HG03469 (cell line): ENCODE results near the gene GGN.
"Not testable (repeated sequence)": the region's sequence is repeated elsewhere in the genome, so short reads cannot be mapped to it uniquely, and the experiment has no call there.

Experiments
- ATAC-seq: cut with Tn5 transposase; IDR thresholded peaks from one replicate; pipeline ENCODE4 v1.9.1; 2021; ENCODE audit warnings: mild to moderate bottlenecking, moderate library complexity, moderate number of reproducible peaks; ENCODE audit not compliant: unreplicated experiment

The GGN gene, protein sequence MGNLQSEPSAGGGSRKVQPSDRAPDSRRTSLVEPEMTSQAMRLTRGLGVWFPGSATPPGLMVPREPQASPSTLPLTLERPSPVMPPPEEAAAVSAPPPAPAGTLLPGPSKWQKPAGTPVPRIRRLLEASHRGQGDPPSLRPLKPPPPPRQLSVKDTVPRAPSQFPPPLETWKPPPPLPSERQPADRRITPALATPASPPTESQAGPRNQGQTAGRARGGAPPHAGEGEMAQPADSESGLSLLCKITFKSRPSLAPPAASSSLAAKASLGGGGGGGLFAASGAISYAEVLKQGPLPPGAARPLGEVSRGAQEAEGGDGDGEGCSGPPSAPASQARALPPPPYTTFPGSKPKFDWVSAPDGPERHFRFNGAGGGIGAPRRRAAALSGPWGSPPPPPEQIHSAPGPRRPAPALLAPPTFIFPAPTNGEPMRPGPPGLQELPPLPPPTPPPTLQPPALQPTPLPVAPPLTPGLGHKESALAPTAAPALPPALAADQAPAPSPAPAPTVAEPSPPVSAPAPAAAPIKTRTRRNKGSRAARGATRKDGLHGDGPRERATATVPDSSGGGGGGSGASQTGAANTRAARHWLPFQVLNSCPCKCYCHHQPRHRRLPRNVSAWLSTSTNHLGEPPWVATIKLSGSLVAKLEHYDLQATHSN

DNA sequence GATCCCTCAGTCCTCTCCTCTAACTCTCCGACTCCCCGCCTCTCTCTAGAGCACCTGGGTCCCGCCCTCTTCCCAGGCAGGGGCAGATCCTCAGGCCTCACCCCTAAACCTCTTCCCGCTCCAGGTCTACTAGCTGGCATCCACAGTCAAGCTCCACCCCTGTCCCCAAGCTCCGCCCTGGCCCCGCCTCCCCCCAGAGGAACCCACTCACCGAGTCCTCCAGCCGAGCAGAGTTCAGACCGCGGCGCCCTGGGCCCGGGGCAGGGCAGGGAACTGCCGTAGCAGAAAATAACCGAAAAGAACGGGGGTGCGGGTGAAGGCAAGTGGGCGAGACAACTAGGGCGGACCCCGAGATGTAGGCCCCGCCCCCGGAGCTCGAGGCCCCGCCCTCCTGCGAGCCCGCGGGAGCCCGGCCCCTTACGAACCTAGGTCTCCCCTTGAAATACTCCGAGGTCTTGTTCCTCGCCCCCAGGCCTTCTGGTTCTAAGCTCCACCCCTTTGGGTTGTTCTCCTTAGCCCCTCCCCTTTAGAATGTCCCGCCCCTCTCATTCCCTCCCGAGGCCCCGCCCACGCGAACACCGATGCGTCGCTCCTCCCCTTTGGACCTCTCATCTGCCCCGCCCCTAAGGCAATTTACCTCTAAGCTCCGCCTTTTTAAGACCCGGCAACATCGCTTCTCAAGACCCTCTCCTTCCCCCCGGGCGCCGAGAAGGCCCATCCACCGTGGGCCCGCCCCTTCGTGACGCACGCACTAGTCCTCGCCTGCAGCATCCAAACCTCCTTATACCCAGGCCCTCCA, at the start of gene GGN:
Gene GGN (minus strand): TSS at position 485 of the 799 bp plus-strand sequence. CDS start 773 bp downstream, outside the sequence.
- no peak for ATAC-seq

DNA sequence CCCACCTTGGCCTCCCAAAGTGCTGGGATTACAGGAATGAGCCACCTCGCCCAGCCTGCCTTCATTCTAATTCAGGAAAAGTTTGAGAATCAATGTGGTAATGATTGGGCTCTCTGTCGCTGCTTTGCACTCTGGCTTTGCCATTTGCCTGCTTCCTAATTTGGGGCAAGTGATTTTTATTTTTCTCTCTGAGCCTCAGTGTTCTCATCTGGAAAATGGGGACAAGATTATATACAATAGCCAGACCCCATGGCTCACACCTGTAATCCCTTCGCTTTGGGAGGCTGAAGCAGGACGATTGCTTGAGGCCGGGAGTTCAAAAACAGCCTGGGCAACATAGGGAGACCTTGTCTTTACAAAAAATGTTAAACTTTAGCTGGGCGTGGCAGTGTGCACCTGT, 49.5 kb upstream of the GGN start:
- no peak for ATAC-seq

DNA sequence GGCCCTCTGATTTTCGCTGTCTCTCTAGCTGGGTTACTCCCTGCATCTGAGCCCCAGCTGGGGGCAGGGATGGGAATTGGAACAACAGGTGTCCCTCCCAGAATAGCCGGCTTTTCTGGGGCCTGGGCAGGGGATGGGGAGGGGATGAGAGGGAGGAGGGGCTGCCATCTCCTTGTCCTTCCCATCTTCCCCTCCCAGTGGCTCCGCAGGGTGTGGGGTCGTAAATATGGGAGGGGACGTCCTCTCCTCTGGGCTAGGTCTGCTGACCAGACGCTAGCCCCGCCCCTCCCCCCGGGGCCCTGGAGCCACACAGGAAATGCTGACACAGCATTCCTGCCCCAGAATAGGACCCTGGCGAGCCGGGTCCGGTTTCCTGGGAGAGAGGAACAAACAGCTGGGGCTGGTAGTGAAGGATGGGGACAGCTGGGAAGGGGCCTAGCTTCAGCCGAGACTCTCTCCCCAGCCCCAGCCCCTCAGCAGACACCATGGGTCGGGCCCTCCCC, 46.8 kb upstream of the GGN start:
- no peak for ATAC-seq

DNA sequence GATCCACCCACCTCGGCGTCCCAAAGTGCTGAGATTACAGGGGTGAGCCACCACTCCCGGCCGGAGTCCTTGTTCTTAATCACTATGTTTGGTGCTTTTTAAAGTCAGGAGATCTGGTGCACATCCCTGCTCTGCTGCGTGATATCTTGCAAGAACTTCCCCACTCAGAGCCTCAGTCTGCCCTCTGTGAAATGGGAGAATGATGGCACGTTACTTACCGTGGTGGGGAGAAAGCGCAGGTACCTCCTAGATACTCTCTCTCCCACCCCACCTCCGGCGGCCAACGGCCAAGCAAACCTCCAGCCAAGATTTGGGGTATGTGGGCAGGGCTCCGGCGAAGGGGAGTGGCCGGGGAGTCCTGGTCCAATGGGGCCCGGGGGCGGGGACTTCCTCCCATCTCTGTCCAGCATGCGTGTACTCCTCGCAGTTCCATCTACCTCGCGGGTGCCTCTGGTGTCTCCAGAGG, 45.5 kb upstream of the GGN start, which contains the start of gene RYR1:
Gene RYR1 (plus strand): TSS at position 424 of the 466 bp plus-strand sequence. CDS start 139 bp downstream, outside the sequence.
- ATAC-seq, result no peak

DNA sequence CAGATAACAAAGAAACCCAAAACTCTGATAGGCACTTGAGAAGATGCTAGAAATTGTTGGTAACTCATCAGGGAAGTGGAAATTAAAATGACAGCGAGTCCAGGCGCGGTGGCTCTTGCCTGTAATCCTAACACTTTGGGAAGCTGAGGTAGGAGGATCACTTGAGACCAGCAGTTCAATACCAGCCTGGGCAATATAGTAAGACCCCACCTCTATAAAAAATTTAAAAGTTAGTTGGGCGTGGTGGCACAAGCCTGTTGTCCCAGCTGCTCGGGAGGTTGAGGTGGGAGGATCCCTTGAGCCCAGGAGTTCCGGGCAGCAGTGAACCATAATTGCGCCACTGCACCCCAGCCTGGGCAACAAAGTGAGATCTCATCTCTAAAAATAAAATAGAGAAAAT, 43.1 kb upstream of the GGN start:
- ATAC-seq, result no peak

DNA sequence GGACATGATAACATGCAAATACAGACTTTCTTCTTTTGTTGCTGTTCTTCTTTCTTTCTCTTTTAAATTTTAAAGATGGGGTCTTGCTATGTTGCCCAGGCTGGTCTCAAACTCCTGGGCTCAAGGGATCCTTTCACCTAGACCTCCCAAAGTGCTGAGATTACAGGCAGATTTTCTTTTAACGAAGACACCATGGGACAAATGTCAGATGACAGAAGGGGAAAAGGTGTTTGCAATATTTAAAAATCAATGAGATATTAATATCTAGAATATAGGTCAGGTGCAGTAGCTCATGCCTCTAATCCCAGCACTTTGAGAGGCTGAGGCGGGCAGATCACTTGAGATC, 42.0 kb upstream of the GGN start:
- no peak for ATAC-seq

DNA sequence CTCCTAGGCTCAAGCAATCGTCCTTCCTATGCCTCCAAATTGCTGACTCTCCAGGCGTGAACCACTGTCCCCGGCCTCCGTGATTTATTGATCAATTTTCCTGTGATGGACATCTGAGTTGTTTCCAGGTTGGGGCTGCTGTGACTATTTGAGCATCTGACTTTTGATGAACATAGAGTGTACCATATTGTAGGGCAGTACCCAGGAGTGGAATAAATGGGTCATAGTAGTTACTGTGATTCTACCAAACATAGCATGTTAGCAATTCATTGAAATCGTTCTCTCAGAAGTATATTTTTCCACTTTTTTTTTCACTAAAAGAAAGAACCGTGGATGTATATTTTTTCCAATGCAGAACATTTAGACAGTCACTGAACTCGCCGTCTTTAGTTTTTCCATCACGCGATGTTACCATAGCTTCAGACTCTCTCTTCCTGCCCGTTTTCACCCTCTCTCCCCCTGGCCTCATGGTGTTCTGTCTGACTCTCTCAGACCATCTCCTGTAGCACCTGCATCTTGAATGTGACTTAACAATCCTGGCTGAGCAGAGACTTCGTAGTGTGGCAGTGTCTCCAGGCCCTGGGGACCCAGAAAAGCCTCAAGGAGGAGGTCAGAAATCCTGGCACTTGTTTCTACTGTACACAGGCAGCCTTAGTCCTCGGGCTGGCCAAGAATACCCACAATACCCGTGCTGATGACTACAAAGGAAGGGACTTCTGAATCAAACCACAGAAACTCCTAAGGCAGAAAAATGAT, 41.4 kb upstream of the GGN start:
- ATAC-seq, result no peak

DNA sequence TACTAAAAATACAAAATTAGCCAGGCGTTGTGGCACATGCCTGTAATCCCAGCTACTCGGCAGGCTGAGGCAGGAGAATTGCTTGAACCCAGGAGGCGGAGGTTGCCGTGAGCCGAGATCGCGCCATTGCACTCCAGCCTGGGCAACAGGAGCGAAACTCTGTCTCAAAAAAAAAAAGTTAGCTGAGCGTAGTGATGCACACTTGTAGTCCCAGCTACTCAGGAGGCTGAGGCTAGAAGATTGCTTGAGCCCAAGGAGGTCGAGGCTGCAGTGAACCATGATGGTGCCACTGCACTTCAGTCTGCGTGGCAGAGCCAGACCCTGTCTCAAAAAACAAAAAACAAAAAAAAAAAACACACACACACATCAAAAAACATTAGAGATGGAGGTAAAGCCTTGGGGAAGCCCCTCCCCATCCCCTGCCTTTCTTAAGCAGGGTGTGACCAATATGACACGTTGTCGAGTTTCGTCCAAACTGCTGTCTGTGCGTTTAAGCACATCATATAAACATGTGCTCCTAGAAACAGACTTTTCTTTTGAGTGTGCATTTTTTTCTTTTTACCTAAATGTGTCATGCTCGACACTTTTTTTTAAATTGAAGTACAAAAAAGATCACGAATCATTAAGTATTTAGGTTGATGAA, 39.3 kb upstream of the GGN start:
- ATAC-seq, result not testable (repeated sequence)

DNA sequence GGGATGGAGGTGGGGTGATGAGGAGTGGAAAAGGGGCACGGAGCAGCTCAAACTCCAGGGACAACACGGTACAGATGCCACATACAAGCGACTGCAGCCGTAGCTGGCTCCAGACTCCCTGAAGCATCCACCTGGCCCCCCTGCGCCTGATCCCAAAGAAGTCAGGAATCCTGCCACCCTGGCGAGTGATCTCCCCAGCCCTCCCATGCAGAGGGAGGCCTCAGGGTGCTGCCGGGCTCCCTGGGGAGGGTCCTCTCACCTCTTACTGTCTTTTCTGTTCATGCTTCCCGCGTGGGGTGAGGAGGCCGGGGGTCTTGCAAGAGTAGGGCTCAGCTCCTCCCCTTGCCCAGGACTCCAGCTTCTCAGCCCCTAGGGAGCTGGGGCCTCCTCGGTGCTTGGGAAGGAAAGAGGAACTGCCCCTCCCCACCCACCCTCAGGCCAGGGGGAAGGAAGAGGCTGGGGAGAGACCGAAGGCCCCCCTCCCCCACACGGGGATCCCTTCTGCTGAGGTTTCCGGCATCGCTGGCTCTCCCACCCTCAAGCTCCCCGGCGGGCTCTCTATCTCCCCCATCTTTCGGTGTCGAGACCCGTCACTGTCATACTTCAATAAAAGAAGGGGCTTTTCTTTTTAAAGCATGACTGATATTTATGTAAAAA, 38.1 kb upstream of the GGN start, which contains the start of gene RASGRP4:
Gene RASGRP4 (minus strand): TSS at position 410 of the 657 bp plus-strand sequence. CDS start 128 bp downstream, at position 282.
- ATAC-seq, result no peak

DNA sequence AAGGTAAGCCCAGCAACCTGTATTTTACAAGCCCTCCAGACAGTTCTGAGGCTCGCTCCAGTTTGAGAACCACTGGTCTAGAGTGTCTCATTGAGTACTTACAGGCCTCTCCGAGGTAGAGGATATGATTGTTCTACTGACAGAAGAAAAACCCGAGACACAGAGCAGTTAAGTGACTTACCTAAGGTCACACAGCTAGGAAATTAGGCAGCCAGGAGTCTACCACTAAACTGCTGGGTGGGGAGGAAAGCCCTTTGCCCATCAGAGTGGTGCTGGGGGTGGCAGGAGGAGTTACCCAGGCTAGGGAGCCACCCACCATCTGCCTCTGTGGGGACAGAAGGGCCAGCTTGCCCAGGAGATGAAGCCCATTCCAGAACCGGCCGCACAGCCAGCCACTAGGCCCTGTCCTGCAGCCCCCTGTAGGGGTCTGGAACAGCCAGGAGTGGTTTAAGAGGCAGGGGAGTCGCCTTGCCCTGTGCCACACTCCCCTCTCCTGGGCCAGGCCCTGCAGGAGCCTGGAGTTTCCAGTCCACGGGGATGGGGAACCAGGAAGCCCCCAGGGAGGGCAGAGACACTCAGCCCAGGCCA, 37.5 kb upstream of the GGN start:
- no peak for ATAC-seq

DNA sequence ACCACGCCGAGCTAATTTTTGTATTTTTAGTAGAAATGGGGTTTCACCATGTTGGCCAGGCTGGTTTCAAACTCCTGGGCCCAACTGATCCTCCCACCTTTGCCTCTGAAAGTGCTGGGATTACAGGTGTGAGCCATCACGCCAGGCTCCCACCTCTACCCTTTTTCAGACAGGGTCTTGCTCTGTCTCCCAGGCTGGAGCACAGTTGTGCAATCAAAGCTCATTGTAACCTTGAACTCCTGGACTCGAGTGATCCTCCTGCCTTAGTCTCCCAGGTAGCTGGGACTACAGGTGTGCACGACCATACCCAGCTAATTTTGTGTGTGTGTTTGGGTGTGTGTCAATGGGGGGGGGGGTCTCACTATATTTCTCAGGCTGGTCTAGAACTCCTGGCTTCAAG, 36.4 kb upstream of the GGN start:
- no peak for ATAC-seq

DNA sequence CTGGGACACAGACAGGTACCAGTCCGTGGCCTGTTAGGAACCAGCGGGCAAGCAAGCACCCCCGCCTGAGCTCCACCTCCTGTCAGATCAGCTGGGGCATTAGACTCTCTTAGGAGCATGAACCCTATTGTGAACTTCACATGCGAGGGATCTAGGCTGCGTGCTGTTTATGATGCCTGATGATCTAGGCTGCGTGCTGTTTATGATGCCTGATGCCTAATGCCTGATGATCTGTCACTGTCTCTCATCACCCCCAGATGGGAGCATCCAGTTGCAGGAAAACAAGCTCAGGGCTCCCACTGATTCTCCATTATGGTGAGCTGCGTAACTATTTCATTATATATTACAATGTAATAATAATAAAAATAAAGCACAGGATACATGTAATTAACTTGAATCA, 34.6 kb upstream of the GGN start:
- no peak for ATAC-seq

DNA sequence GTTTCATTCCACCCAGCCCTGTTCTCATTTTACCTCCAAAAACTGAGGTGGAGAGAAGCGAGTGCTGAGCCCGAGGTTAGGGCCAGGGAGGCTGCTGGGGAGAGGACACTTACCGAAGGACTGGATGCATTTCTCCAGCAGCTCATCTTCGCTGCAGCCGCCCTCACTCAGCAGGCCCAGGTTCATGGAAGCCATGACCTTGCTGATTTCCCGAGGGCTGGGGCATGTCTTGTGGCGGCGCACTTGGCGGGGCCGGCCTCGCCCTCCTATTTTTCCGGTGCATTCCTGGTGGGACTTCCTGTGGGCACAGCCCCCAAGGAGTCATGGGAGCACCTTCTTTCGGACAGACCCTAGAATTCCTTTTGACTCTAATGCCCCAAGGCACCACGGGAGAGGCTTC, 34.0 kb upstream of the GGN start:
- ATAC-seq, result no peak

DNA sequence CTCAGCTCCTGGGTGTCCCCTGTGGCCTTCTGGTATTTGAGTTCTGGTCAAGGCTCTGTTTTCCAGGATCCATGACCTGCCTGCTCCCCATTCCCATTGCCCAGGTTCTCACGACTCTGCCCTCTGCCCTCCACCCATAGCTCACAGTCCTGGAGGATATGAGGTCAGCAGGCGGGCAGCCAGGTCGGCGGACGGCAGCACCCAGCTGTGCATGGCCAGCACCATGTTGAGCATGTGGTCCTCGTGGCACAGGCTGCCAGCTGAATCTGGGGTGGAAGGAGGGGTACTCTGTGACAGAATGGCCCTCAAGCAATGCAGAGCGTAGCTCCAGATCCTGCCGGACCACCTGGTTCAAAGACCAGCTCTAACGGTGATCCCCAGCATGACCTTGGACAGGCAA, 33.1 kb upstream of the GGN start:
- ATAC-seq, result no peak

DNA sequence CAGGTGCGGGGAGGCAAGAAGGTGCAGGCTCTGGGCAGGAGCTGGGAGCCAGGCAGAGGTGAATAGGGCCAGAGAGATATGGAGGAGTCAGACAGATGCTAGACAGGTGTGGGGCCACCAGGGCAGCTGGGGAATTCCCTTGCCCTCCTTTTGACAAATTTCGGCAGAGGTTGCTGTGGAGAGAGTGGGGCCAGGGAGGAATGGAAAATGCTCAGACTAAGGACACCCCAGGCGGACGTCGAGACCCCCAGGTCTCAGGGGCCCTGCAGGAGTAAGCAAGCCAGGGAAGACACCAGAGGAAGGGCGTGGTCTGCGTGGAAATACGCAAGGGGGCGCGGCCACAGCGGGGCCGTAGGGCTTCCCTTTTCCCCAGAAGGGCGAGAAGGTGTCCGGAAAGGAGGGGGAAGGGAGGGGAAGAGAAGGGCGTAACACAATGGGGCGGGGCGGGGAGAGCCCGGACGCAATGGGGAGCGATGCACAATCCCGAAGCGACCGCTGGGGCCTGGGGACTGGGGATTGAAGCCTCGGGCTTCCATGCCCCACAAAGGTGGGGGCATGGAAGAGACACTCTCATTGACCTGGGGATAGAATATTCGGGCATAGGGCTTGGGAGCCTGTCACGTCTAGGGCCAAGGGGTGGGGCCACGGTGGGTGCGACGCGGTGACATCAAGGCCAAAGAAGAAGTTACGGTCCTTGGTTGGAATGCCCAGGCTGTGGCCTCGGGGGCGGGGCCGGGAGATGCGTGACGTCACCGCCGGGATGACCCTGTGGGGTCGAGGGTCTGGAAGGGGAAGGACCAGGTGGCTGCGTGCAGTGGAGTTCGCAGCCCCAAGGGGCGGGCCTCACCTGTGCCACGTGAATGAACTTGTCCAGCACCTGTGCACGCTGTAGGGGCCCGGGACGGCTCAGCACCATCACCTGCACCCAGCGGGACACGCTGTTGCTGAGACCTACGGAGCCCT, 30.0 kb upstream of the GGN start:
- ATAC-seq, result no peak

DNA sequence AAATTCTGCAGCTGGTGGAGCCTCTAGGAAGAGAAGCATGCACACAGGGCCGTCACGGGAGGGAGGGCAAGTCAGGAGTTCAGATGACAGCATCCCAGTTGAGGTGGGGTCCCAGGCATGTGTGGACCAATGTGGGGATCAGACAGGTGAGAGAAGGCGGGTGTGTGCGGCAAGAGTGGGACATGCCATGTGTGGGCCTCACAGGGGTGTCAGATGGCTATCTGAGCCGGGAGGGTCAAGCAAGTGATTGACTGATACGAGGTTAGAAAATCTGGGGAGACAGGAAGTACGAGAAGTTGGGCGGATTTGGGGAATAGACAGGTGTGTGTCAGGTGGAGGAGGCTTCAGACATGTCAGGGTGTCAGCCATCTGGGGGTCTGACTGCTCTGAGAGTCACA, 29.3 kb upstream of the GGN start:
- ATAC-seq, result no peak

DNA sequence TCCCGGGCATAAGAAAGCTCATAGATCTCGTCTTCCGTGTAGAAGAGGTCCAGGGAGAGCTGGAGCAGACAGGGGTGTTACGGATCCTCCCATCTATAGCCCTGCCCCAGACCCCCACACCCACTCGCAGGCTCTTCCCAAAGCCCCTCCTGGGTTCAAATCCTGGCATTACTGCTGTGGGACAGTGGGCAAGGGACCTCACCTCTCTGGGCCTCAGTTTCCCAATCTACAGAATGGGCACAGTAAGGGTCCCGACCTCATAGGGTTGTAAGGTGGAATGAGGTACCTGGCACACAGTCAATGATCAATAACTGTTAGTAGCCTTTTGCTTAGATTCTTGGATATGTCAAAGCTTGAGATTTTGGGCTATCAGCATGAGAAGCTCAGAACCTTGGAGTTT, 25.6 kb upstream of the GGN start:
- no peak for ATAC-seq

DNA sequence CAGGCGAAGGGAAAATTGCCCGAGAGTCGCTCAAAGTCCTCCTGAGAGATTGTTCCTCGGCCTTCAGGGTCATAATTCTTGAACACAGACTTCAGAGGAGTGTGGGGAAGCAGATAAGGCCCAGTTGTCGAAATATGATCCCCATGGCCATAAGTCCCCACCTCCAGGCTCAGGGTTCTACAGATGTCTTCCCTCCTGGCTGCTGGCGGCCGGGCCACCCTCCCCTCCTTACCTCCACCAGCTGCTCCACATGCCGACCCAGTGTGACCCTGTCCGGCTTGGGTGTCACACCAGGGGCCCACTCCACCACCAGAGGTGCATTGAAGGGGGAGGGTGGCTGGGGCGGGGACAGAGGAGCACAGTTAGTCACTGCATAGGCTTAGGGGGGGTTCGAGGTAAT, 25.1 kb upstream of the GGN start:
- no peak for ATAC-seq
